Lower leg skin (tissue), 3 donors: ENCODE measurements around the gene ARL17B.
"Not testable (repeated sequence)": the region's sequence is repeated elsewhere in the genome, so short reads cannot be mapped to it uniquely, and the experiment has no call there.

Source experiments
- POLR2A ChIP-seq, 2 donors: fragments of 450-650 bp; IDR thresholded peaks; one replicate each; pipeline ENCODE4 v1.6.1; 2016 to 2017; ENCODE audit warnings: antibody characterized with exemption in 2 of 2, mild to moderate bottlenecking in 1 of 2, moderate library complexity in 1 of 2
- TF ChIP-seq, protein P1 (sequence below), 3 donors: fragments of 450-650 bp; IDR thresholded peaks; one replicate each; pipeline ENCODE4 v1.5.1; 2016; ENCODE audit warnings: antibody characterized with exemption in 3 of 3, mild to moderate bottlenecking in 3 of 3, moderate library complexity in 2 of 3

DNA sequence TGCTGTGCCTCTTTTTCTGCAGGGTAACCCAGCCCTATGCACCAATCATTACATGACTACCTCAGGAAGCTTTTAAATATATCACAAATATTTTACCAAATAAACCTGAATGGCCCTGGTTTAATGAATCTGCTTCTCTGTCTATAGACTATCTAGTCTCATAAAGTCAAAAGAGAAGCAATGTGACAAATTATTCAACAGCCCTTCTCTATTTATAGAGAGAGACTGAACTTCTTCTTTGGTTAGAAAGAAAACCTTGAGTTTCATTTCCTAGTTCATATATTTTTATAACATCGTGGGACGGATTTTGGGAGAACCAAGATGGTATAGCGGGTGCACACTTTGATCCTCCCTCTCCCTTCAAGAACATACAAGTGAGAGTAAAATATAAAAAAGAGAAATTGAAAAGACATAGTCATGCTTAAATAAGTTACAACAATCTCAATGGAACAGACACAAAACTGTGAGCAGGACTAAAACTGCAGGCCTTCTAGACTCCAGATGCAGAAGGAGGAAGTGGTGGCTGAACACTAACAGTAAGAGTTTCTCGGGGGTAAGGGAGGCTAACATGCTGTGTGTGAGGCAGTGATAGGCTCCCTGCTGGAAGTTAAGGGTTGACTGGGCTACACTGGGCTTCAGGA, 70.5 kb downstream of the ARL17B start:
- TF ChIP-seq, protein P1, sequence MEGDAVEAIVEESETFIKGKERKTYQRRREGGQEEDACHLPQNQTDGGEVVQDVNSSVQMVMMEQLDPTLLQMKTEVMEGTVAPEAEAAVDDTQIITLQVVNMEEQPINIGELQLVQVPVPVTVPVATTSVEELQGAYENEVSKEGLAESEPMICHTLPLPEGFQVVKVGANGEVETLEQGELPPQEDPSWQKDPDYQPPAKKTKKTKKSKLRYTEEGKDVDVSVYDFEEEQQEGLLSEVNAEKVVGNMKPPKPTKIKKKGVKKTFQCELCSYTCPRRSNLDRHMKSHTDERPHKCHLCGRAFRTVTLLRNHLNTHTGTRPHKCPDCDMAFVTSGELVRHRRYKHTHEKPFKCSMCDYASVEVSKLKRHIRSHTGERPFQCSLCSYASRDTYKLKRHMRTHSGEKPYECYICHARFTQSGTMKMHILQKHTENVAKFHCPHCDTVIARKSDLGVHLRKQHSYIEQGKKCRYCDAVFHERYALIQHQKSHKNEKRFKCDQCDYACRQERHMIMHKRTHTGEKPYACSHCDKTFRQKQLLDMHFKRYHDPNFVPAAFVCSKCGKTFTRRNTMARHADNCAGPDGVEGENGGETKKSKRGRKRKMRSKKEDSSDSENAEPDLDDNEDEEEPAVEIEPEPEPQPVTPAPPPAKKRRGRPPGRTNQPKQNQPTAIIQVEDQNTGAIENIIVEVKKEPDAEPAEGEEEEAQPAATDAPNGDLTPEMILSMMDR (IDR thresholded peaks at IDR 0.05), result not testable (repeated sequence)
- not testable (repeated sequence) for TF ChIP-seq POLR2A (IDR thresholded peaks at IDR 0.05)
